SK-N-SH (cell line): ENCODE results near the gene MYH15.

Experiments used
- CTCF ChIP-seq: fragments of 200-600 bp; sonication (generic); IDR thresholded peaks from 2 replicates; pipeline ENCODE4 v1.6.1; 2017; ENCODE audit warnings: antibody characterized with exemption, mild to moderate bottlenecking, moderate library complexity
- RAD21 ChIP-seq: IDR thresholded peaks from 2 replicates; pipeline ENCODE4 v1.6.1; 2012; ENCODE audit warnings: mild to moderate bottlenecking, low read length
- USF2 ChIP-seq: fragments of 150-350 bp; IDR thresholded peaks from 2 replicates; pipeline ENCODE4 v1.6.1; 2017; ENCODE audit warnings: antibody characterized with exemption, low read length, low read depth, borderline replicate concordance

- TF ChIP-seq RAD21 = no peak
- TF ChIP-seq CTCF = no peak
- no peak for TF ChIP-seq USF2
Observed at GRCh38 chr3:108548304-108548703, 37.9 kb upstream of the MYH15 start.
